HepG2 (cell line): ENCODE measurements around the gene SPAG4. TPM values are rescaled to one million over a fixed set of nuclear protein-coding genes. Genes with fewer than 3 reads are reported as not detected.
A peak's percentile ranks its signal among the peaks of the same experiment; 100 is the strongest.

Experiments used
- ARNT ChIP-seq: fragments of 450-650 bp; IDR thresholded peaks from 2 replicates; pipeline ENCODE4 v1.6.1; 2017
- DMTF1 ChIP-seq: sonication (generic); formaldehyde crosslinking; IDR thresholded peaks from 2 replicates; pipeline ENCODE4 v1.4.0; 2020; ENCODE audit warnings: mild to moderate bottlenecking, missing genetic modification reagents
- DNMT1 ChIP-seq: sonication (generic); formaldehyde crosslinking; IDR thresholded peaks from 2 replicates; pipeline ENCODE4 v1.5.1; 2020; ENCODE audit warnings: mild to moderate bottlenecking, missing genetic modification reagents
- HOXA9 ChIP-seq: sonication (generic); formaldehyde crosslinking; IDR thresholded peaks from 2 replicates; pipeline ENCODE4 v1.8.1; 2022; ENCODE audit warnings: missing genetic modification reagents, mild to moderate bottlenecking, moderate library complexity, borderline replicate concordance
- MED8 ChIP-seq: sonication (generic); formaldehyde crosslinking; IDR thresholded peaks from 2 replicates; pipeline ENCODE4 v1.8.1; 2023; ENCODE audit warnings: mild to moderate bottlenecking, missing genetic modification reagents; ENCODE audit not compliant: insufficient replicate concordance
- MXD1 ChIP-seq: sonication (generic); formaldehyde crosslinking; IDR thresholded peaks from 2 replicates; pipeline ENCODE4 v1.4.0; 2020; ENCODE audit warnings: mild to moderate bottlenecking, missing genetic modification reagents
- NFE2 ChIP-seq: sonication (generic); formaldehyde crosslinking; IDR thresholded peaks from 2 replicates; pipeline ENCODE4 v1.4.0; 2020; ENCODE audit warnings: missing genetic modification reagents
- NFKBIZ ChIP-seq: IDR thresholded peaks from 2 replicates; pipeline ENCODE4 v1.6.1; 2018; ENCODE audit warnings: missing genetic modification reagents, missing compliant biosample characterization
- RBM39 ChIP-seq: fragments of 200-400 bp; formaldehyde crosslinking; IDR thresholded peaks from one replicate; pipeline ENCODE4 v1.6.1; 2018; ENCODE audit warnings: antibody characterized with exemption, mild to moderate bottlenecking, low read depth, low read length; ENCODE audit not compliant: poor library complexity, severe bottlenecking
- SIN3B ChIP-seq: fragments of 150-350 bp; IDR thresholded peaks from 2 replicates; pipeline ENCODE4 v1.6.1; 2014; ENCODE audit warnings: low read length
- SNRNP70 ChIP-seq: fragments of 200-400 bp; formaldehyde crosslinking; IDR thresholded peaks from 2 replicates; pipeline ENCODE4 v1.6.1; 2017; ENCODE audit warnings: mild to moderate bottlenecking, low read depth, low read length, moderate library complexity
- ZMYM2 ChIP-seq: sonication (generic); formaldehyde crosslinking; IDR thresholded peaks from 2 replicates; pipeline ENCODE4 v1.8.0; 2022; ENCODE audit warnings: mild to moderate bottlenecking, missing genetic modification reagents
- ZNF12 ChIP-seq: sonication (generic); formaldehyde crosslinking; IDR thresholded peaks from 2 replicates; pipeline ENCODE4 v1.5.0; 2020; ENCODE audit warnings: missing genetic modification reagents
- ZNF138 ChIP-seq: sonication (generic); formaldehyde crosslinking; IDR thresholded peaks from 2 replicates; pipeline ENCODE4 v1.5.0; 2020; ENCODE audit warnings: mild to moderate bottlenecking, low read depth, missing genetic modification reagents
- ZNF260 ChIP-seq: sonication (generic); formaldehyde crosslinking; IDR thresholded peaks from 2 replicates; pipeline ENCODE4 v1.4.0; 2020; ENCODE audit warnings: missing genetic modification reagents, low read depth, mild to moderate bottlenecking, borderline replicate concordance
- ZNF615 ChIP-seq: sonication (generic); formaldehyde crosslinking; IDR thresholded peaks from 2 replicates; pipeline ENCODE4 v1.5.0; 2020; ENCODE audit warnings: mild to moderate bottlenecking, missing genetic modification reagents, borderline replicate concordance
- ZNF761 ChIP-seq: sonication (generic); formaldehyde crosslinking; conservative IDR thresholded peaks from 2 replicates; pipeline ENCODE4 v1.4.0; 2020; ENCODE audit warnings: mild to moderate bottlenecking, missing genetic modification reagents
- ZNF83 ChIP-seq: sonication (generic); formaldehyde crosslinking; IDR thresholded peaks from 2 replicates; pipeline ENCODE4 v1.4.0; 2020; ENCODE audit warnings: missing genetic modification reagents, mild to moderate bottlenecking, borderline replicate concordance
- polyA plus RNA-seq, 8 experiments: library from polyadenylated mRNA; depleted of rRNA in 3 of 8; stranded (reverse) in 7 of 8; unstranded in 1 of 8; fragments of >200 nt; fragmentation: Illumina TruSeq in 4 of 8; extraction: Trizol in 4 of 8; gene quantifications; 2 replicates each; pipeline versions ENCODE4 v1.2.1 to v1.2.3, GENCODE V29; 2011 to 2016; ENCODE audit warnings: low read depth in 4 of 8, missing spikeins in 1 of 8, mixed read lengths in 1 of 8; ENCODE audit not compliant: insufficient read depth in 1 of 8
- total RNA-seq, 5 experiments: library from RNA; depleted of rRNA; stranded (reverse); fragments of >200 nt; fragmentation: Illumina TruSeq; extraction: Trizol; gene quantifications; 2 replicates each; pipeline ENCODE4 v1.2.3, GENCODE V29; 2016; ENCODE audit warnings: low read depth in 1 of 5
- TF ChIP-seq, protein P1 (sequence below): sonication (generic); formaldehyde crosslinking; IDR thresholded peaks from 2 replicates; pipeline ENCODE4 v1.8.0; 2022; ENCODE audit warnings: missing genetic modification reagents, mild to moderate bottlenecking, moderate library complexity, borderline replicate concordance
- TF ChIP-seq, protein P2 (sequence below): sonication (generic); formaldehyde crosslinking; IDR thresholded peaks from 2 replicates; pipeline ENCODE4 v1.4.0; 2020; ENCODE audit warnings: mild to moderate bottlenecking, missing genetic modification reagents
- TF ChIP-seq, protein P3 (sequence below): sonication (generic); formaldehyde crosslinking; IDR thresholded peaks from 2 replicates; pipeline ENCODE4 v1.8.1; 2023; ENCODE audit warnings: mild to moderate bottlenecking, missing genetic modification reagents

The SPAG4 gene
- total and polyA plus RNA-seq, 2 of the 13 experiments (the other 11 are each of a cell fraction or from before 2014, with no cell fraction given) = 5.8 to 137 TPM

DNA sequence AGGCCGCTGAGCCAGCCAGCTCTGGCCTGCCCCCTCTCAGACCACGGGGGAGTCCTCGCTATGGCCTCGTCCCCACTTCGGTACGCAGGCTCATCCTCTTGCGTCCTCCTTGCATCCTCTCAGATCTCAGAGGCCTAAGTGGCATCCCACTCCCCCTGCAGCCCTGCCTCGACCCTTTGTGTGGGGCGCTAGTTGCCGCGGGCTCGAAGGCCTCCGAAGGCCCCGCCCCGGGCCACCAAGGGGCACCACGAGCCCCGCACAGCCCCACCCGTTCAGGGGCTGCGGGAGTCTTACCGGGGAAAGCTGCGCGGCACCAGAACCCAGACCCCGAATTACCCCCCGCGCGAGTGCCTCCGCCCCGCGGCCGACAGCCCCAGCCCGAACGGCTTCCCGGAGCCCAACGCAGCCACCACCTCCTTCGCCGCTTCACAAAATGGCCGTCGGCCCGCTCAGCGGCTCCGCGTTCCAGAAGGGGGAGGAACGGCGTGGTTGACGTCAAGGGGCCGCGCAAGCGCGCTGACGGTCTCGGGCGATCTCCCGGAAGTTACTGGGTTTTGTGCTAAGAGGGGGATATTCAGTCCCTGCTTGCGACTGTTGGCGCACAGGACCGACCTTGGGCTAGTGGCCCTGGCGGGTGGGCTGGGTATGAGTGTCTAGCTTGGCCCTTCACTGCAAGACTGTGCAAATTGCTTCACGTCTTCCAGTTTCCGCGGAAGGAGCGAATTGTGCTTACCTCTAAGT, 49.0 kb downstream of the SPAG4 start, which contains the start of the genes CPNE1 and RBM12 (continued):
- no peak; the same call in 1 of the 2 replicates for TF ChIP-seq ZNF260 (CRISPR knock-in tag)
- TF ChIP-seq NFE2 (CRISPR knock-in tag) = no peak; the same call in 1 of the 2 replicates
- TF ChIP-seq DMTF1 (CRISPR knock-in tag) = peak; percentile 70; the same call in 1 of the 2 replicates
- TF ChIP-seq SIN3B = peak; percentile 60
- no peak for TF ChIP-seq SNRNP70
- peak; percentile 98 for TF ChIP-seq ZNF761
- TF ChIP-seq, protein P1, sequence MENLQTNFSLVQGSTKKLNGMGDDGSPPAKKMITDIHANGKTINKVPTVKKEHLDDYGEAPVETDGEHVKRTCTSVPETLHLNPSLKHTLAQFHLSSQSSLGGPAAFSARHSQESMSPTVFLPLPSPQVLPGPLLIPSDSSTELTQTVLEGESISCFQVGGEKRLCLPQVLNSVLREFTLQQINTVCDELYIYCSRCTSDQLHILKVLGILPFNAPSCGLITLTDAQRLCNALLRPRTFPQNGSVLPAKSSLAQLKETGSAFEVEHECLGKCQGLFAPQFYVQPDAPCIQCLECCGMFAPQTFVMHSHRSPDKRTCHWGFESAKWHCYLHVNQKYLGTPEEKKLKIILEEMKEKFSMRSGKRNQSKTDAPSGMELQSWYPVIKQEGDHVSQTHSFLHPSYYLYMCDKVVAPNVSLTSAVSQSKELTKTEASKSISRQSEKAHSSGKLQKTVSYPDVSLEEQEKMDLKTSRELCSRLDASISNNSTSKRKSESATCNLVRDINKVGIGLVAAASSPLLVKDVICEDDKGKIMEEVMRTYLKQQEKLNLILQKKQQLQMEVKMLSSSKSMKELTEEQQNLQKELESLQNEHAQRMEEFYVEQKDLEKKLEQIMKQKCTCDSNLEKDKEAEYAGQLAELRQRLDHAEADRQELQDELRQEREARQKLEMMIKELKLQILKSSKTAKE (CRISPR knock-in tag) = no peak; the same call in 1 of the 2 replicates
- TF ChIP-seq, protein P2, sequence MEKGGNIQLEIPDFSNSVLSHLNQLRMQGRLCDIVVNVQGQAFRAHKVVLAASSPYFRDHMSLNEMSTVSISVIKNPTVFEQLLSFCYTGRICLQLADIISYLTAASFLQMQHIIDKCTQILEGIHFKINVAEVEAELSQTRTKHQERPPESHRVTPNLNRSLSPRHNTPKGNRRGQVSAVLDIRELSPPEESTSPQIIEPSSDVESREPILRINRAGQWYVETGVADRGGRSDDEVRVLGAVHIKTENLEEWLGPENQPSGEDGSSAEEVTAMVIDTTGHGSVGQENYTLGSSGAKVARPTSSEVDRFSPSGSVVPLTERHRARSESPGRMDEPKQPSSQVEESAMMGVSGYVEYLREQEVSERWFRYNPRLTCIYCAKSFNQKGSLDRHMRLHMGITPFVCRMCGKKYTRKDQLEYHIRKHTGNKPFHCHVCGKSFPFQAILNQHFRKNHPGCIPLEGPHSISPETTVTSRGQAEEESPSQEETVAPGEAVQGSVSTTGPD = 0 out of 2 replicates have a peak, but pooled peaks have one; percentile 64
- TF ChIP-seq NFKBIZ (CRISPR knock-in tag) = peak; percentile 94
- peak; percentile 66 for TF ChIP-seq ZNF12 (CRISPR knock-in tag)
- TF ChIP-seq HOXA9 = no peak
- TF ChIP-seq, protein P3, sequence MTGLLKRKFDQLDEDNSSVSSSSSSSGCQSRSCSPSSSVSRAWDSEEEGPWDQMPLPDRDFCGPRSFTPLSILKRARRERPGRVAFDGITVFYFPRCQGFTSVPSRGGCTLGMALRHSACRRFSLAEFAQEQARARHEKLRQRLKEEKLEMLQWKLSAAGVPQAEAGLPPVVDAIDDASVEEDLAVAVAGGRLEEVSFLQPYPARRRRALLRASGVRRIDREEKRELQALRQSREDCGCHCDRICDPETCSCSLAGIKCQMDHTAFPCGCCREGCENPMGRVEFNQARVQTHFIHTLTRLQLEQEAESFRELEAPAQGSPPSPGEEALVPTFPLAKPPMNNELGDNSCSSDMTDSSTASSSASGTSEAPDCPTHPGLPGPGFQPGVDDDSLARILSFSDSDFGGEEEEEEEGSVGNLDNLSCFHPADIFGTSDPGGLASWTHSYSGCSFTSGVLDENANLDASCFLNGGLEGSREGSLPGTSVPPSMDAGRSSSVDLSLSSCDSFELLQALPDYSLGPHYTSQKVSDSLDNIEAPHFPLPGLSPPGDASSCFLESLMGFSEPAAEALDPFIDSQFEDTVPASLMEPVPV (CRISPR knock-in tag) = peak; percentile 95
- peak; percentile 67 for TF ChIP-seq DNMT1 (CRISPR knock-in tag)
- no peak for TF ChIP-seq ARNT
- TF ChIP-seq ZNF615 (CRISPR knock-in tag) = peak; percentile 98
- TF ChIP-seq ZNF138 (CRISPR knock-in tag) = peak; percentile 66; the same call in 1 of the 2 replicates
- TF ChIP-seq MXD1 (CRISPR knock-in tag) = peak; percentile 95
- peak; percentile 94 for TF ChIP-seq ZNF83 (CRISPR knock-in tag)
- TF ChIP-seq RBM39 = peak; percentile 95
- peak; percentile 97 for TF ChIP-seq MED8 (CRISPR knock-in tag)
- peak; percentile 14; the same call in 1 of the 2 replicates for TF ChIP-seq ZMYM2 (CRISPR knock-in tag)
